GM23248 (cell line): ENCODE results near the gene MMP28. TPM values are rescaled to one million over a fixed set of nuclear protein-coding genes. Genes with fewer than 3 reads are reported as not detected.

Experiments used
- DNase-seq: peaks from one replicate; pipeline ENCODE4 v3.0.0-alpha.2; 2015
- H2AFZ ChIP-seq: fragments of 200-600 bp; sonication (generic); 2 replicates; pipeline ENCODE4 v1.6.1; 2016; ENCODE audit warnings: antibody characterized with exemption
- H3F3A ChIP-seq: fragments of 200-600 bp; sonication (generic); 2 replicates; pipeline ENCODE4 v1.6.1; 2016; ENCODE audit warnings: mild to moderate bottlenecking, antibody characterized with exemption, mixed run types; ENCODE audit not compliant: insufficient read depth
- H3K27ac ChIP-seq: fragments of 200-600 bp; sonication (generic); 2 replicates; pipeline ENCODE4 v1.5.1; 2016; ENCODE audit warnings: mild to moderate bottlenecking
- H3K27me3 ChIP-seq: fragments of 200-600 bp; sonication (generic); replicated peaks from 2 replicates; pipeline ENCODE4 v1.6.1; 2016; ENCODE audit warnings: mild to moderate bottlenecking; ENCODE audit not compliant: insufficient read depth
- H3K36me3 ChIP-seq: fragments of 200-600 bp; sonication (generic); 2 replicates; pipeline ENCODE4 v1.6.1; 2016; ENCODE audit warnings: low read depth, mild to moderate bottlenecking
- H3K4me1 ChIP-seq: fragments of 200-600 bp; sonication (generic); 2 replicates; pipeline ENCODE4 v1.6.1; 2016; ENCODE audit warnings: mild to moderate bottlenecking; ENCODE audit not compliant: insufficient read depth
- H3K4me2 ChIP-seq: fragments of 200-600 bp; sonication (generic); one replicate; pipeline ENCODE4 v1.6.1; 2016; ENCODE audit warnings: mild to moderate bottlenecking; ENCODE audit not compliant: unreplicated experiment
- H3K4me3 ChIP-seq: fragments of 200-600 bp; sonication (generic); 2 replicates; pipeline ENCODE4 v1.5.1; 2016; ENCODE audit warnings: mild to moderate bottlenecking
- H3K79me2 ChIP-seq: fragments of 200-600 bp; sonication (generic); 2 replicates; pipeline ENCODE4 v1.6.1; 2016; ENCODE audit warnings: mild to moderate bottlenecking; ENCODE audit not compliant: insufficient read depth
- H3K9ac ChIP-seq: fragments of 200-600 bp; sonication (generic); 2 replicates; pipeline ENCODE4 v1.6.1; 2016; ENCODE audit warnings: mild to moderate bottlenecking
- H3K9me2 ChIP-seq: fragments of 200-600 bp; sonication (generic); 2 replicates; pipeline ENCODE4 v1.6.1; 2016; ENCODE audit warnings: mixed run types, mild to moderate bottlenecking, moderate library complexity; ENCODE audit not compliant: insufficient read depth
- H3K9me3 ChIP-seq: fragments of 200-600 bp; sonication (generic); one replicate; pipeline ENCODE4 v1.6.1; 2017; ENCODE audit warnings: low read depth
- H4K20me1 ChIP-seq: fragments of 200-600 bp; sonication (generic); 2 replicates; pipeline ENCODE4 v1.6.0; 2016; ENCODE audit not compliant: insufficient read depth
- EZH2 ChIP-seq: fragments of 200-600 bp; sonication (generic); IDR thresholded peaks from 2 replicates; pipeline ENCODE4 v1.6.1; 2018; ENCODE audit warnings: antibody characterized with exemption, mild to moderate bottlenecking; ENCODE audit not compliant: insufficient read depth, poor library complexity, severe bottlenecking
- EZH2phosphoT487 ChIP-seq: fragments of 200-600 bp; sonication (generic); IDR thresholded peaks from 2 replicates; pipeline ENCODE4 v1.6.1; 2018; ENCODE audit warnings: antibody characterized with exemption, moderate library complexity, mild to moderate bottlenecking, low read depth; ENCODE audit not compliant: insufficient read depth
- WGBS, 2 experiments: methylation state at CpG; one replicate each; pipeline ENCODE4 v1.1.6; 2015 to 2017; ENCODE audit warnings: low lambda C conversion rate in 2 of 2, low coverage in 1 of 2; ENCODE audit errors: missing lambda C conversion rate in 2 of 2; 5-methylcytosine and 5-hydroxymethylcytosine counted together
- in situ Hi-C: fragments of 300-500 bp; cut with MboI; formaldehyde crosslinking; loops from 2 replicates; pipeline ENCODE4 v1.15.0; 2020
- polyA plus RNA-seq: library from polyadenylated mRNA; unstranded; fragments of >200 nt; fragmentation: Nextera tagmentation; extraction: Ambion mirVana; gene quantifications from 2 replicates; pipeline ENCODE4 v1.2.1, GENCODE V29; 2016
- total RNA-seq: library from RNA; depleted of rRNA; stranded (reverse); fragments of >200 nt; shearing (Covaris generic); gene quantifications from 2 replicates; pipeline ENCODE4 v1.2.3, GENCODE V29; 2014

MMP28 gene
- total and polyA plus RNA-seq, 2 experiments from 2014 or later = not detected

DNA sequence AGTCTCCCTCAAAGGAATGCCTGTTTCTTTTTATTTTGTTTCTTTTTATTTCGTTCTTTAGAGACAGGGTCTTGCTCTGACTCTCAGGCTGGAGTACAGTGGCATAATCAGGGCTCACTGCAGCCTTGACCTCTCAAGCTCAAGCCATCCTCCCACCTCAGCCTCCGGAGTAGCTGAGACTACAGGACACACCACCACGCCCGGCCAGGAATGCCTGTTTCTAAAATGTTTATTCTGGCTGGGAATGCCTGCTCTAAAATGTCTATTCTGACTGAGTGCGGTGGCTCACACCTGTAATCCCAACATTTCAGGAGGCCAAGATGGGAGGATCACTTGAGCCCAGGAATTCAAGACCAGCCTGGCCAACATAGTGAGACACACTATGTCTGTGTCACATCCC is 2.5 kb upstream of the MMP28 start:
- H3K4me1 ChIP-seq = peaks cover 4% of the 10 kb centered on the region; the same call in 1 of the 2 replicates
- 66 to 70% methylated on average over 5 of the region's 5 CpGs for WGBS, 2 experiments
- H3K36me3 ChIP-seq = no peaks in the 10 kb centered on the region
- no peak overlapping the region for H3K4me3 ChIP-seq
- TF ChIP-seq EZH2 (no peak), EZH2phosphoT487 (no peak)
- no peaks in the 10 kb centered on the region for H3K9me2 ChIP-seq
- no peak overlapping the region for H3K9ac ChIP-seq
- in situ Hi-C loops = no loop called here
- no peak overlapping the region for H3K4me2 ChIP-seq
- no peaks in the 10 kb centered on the region for H3F3A ChIP-seq
- H3K79me2 ChIP-seq = no peaks in the 10 kb centered on the region
- H3K9me3 ChIP-seq = no peaks in the 10 kb centered on the region
- H2AFZ ChIP-seq = no peak overlapping the region
- no peaks in the 10 kb centered on the region for H4K20me1 ChIP-seq
- H3K27me3 ChIP-seq = peaks cover 47% of the 10 kb centered on the region
- no peak for DNase-seq
- H3K27ac ChIP-seq = no peak overlapping the region

DNA sequence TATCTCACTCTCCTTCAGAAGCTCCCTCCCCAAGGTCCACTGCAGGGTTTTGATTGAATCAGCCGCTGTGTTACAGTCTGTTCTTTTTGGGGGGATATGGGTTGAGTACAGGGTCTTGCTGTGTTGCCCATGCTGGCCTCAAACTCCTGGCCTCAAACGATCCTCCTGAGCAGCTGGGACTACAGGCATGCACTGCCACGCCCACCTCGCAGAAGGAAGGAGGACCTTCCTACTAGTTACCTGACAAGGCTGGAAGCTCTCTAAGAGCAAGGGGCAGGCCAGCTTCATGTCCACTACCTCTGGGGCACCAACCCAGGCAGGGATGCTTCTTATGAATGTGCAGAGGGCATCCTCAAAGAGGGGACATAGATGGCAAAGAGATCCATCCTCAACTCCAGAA is 1.9 kb upstream of the MMP28 start:
- WGBS, 2 experiments = 54 to 59% methylated on average over 4 of the region's 4 CpGs
- in situ Hi-C loops = no loop called here
- Histone ChIP-seq H3K9ac (no peak overlapping the region), H3K27ac (no peak overlapping the region), H3K4me1 (peaks cover 4% of the 10 kb centered on the region; the same call in 1 of the 2 replicates), H2AFZ (no peak overlapping the region), H3F3A (no peaks in the 10 kb centered on the region), H3K79me2 (no peaks in the 10 kb centered on the region), H3K27me3 (peaks cover 52% of the 10 kb centered on the region), H4K20me1 (no peaks in the 10 kb centered on the region), H3K9me2 (no peaks in the 10 kb centered on the region), H3K4me2 (no peak overlapping the region), H3K4me3 (no peak overlapping the region), H3K36me3 (no peaks in the 10 kb centered on the region), H3K9me3 (no peaks in the 10 kb centered on the region)
- no peak for TF ChIP-seq EZH2phosphoT487
- TF ChIP-seq EZH2 = no peak
- no peak for DNase-seq

DNA sequence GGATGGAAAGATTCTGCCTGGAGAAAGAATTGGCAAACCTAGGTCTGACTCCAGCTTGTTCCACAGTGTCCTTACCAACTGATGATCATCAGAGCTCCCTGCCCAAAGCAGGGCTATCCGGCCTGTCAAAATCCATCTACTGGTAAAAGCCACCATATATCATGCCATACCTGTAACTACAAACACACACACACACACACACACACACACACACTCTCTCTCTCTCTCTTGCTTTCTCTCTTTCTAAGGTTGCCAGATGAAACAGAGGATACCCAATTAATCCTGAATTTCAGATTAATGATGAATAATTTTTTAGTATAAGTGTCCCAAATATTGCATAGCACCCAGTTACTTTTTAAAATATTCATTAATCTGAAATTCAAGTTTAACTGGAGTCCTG is 1.5 kb upstream of the MMP28 start:
- in situ Hi-C loops = no loop called here
- Histone ChIP-seq H3K4me3 (no peak overlapping the region), H3K4me1 (peaks cover 4% of the 10 kb centered on the region; the same call in 1 of the 2 replicates), H3K4me2 (no peak overlapping the region), H4K20me1 (no peaks in the 10 kb centered on the region), H3K9me3 (no peaks in the 10 kb centered on the region), H3F3A (no peaks in the 10 kb centered on the region), H3K9ac (no peak overlapping the region), H3K27ac (no peak overlapping the region), H3K9me2 (no peaks in the 10 kb centered on the region), H3K27me3 (peaks cover 53% of the 10 kb centered on the region), H3K36me3 (no peaks in the 10 kb centered on the region), H2AFZ (no peak overlapping the region), H3K79me2 (no peaks in the 10 kb centered on the region)
- WGBS, 2 experiments = 23 to 57% methylated on average over 1 of the region's 1 CpG
- no peak for DNase-seq
- TF ChIP-seq EZH2phosphoT487 = no peak

DNA sequence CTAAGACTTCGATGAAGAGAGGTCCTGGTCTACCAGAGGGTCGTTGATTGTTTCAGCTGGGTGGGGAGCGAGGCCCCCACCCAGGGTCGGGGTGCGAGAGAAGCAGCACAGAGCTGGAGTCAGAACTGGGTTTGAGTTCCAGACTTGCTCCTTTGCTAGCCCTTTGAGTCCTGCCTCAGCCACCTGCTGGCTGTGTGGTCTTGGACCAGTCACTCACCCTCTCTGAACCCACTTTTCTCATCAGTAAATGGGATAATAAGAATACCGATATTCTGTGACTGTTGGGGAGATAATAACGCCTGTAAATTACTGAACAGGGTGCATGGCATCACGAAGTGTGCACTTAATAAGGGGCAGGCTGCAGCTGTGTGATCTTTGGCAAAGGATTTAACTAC is 427 bp upstream of the MMP28 start:
- Histone ChIP-seq H3K9me3 (no peaks in the 10 kb centered on the region), H3K9ac (no peak overlapping the region), H3K4me1 (peaks cover 4% of the 10 kb centered on the region; the same call in 1 of the 2 replicates), H3K27me3 (peaks cover 53% of the 10 kb centered on the region), H3K9me2 (no peaks in the 10 kb centered on the region), H3K4me3 (peak overlapping the region; percentile 62), H4K20me1 (no peaks in the 10 kb centered on the region), H3F3A (no peaks in the 10 kb centered on the region), H3K36me3 (no peaks in the 10 kb centered on the region), H3K79me2 (no peaks in the 10 kb centered on the region), H3K4me2 (peak overlapping the region; percentile 33), H2AFZ (peak overlapping the region; percentile 41; the same call in 1 of the 2 replicates), H3K27ac (no peak overlapping the region)
- whole genome bisulfite sequencing, 2 experiments = 37% methylated on average over 8 of the region's 8 CpGs
- DNase-seq = no peak
- in situ Hi-C loops = no loop called here
- TF ChIP-seq EZH2phosphoT487 (no peak), EZH2 (no peak)

DNA sequence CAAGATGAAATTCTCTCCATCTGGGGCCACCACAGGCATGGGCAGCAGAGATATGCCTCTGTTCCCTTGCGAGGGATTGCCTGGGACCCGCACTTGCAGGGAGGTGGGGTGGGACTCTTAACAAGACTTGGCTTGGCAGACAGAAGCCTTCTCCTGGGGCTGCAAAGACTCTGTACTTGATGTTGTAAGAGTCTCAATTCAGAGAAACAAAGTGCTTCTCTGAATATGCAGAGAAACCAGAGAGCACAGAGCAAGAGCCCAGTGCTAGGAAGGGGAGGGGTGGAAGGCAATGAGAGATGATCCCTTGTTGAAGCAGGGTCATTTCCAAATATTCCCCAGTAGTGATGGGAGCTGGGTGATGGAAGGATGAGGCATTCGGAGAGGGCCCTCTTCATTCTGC is 2.2 kb downstream of the MMP28 start:
- no peak for DNase-seq
- Histone ChIP-seq H3K9ac (no peak overlapping the region), H3K4me2 (no peak overlapping the region), H3K9me3 (no peaks in the 10 kb centered on the region), H3K79me2 (no peaks in the 10 kb centered on the region), H4K20me1 (no peaks in the 10 kb centered on the region), H3K27me3 (peaks cover 52% of the 10 kb centered on the region), H2AFZ (no peak overlapping the region), H3K9me2 (no peaks in the 10 kb centered on the region), H3K4me1 (peaks cover 13% of the 10 kb centered on the region), H3K4me3 (no peak overlapping the region), H3F3A (peaks cover 13% of the 10 kb centered on the region), H3K36me3 (no peaks in the 10 kb centered on the region), H3K27ac (no peak overlapping the region)
- TF ChIP-seq EZH2 = no peak
- in situ Hi-C loops = no loop called here
- WGBS, 2 experiments = 67 to 72% methylated on average over 3 of the region's 3 CpGs
